Adipocyte (in vitro differentiated cells): ENCODE measurements around the gene RNF167.

Experiments
- DNase-seq: peaks from one replicate; pipeline ENCODE4 v3.0.0-alpha.2; 2015; ENCODE audit warnings: low read depth
- H3K27me3 ChIP-seq: replicated peaks from 2 replicates; pipeline ENCODE4 v1.7.0; 2013; ENCODE audit warnings: mild to moderate bottlenecking, low read length, moderate library complexity; ENCODE audit not compliant: control insufficient read depth, insufficient read depth
- H3K36me3 ChIP-seq: 2 replicates; pipeline ENCODE4 v1.7.0; 2013; ENCODE audit warnings: low read length, mild to moderate bottlenecking, moderate library complexity; ENCODE audit not compliant: control insufficient read depth, insufficient read depth, severe bottlenecking
- H3K4me1 ChIP-seq: 2 replicates; pipeline ENCODE4 v1.7.0; 2013; ENCODE audit warnings: mild to moderate bottlenecking, low read length, moderate library complexity; ENCODE audit not compliant: control insufficient read depth, insufficient read depth
- H3K4me3 ChIP-seq: 2 replicates; pipeline ENCODE4 v1.7.0; 2013; ENCODE audit warnings: mild to moderate bottlenecking, low read length, moderate library complexity
- H3K9ac ChIP-seq: 2 replicates; pipeline ENCODE4 v1.7.0; 2013; ENCODE audit warnings: mild to moderate bottlenecking, low read length, moderate library complexity
- H3K9me3 ChIP-seq: 2 replicates; pipeline ENCODE4 v1.7.0; 2013; ENCODE audit warnings: mild to moderate bottlenecking, low read length, moderate library complexity; ENCODE audit not compliant: control insufficient read depth

Gene RNF167

GRCh38 chr17:4965311-4965986 is 25.4 kb downstream of the RNF167 start:
- Histone ChIP-seq H3K9ac (no peak overlapping the region), H3K27me3 (no peaks in the 10 kb centered on the region), H3K4me3 (no peak overlapping the region), H3K4me1 (peaks cover 31% of the 10 kb centered on the region), H3K9me3 (no peaks in the 10 kb centered on the region), H3K36me3 (peaks cover 11% of the 10 kb centered on the region)
- no peak for DNase-seq

GRCh38 chr17:4966844-4967538 is 26.9 kb downstream of the RNF167 start:
- H3K4me3 ChIP-seq = peak overlapping the region; percentile 89
- H3K4me1 ChIP-seq = peaks cover 38% of the 10 kb centered on the region
- peaks cover 15% of the 10 kb centered on the region for H3K36me3 ChIP-seq
- DNase-seq = peak; percentile 99
- H3K9ac ChIP-seq = peak overlapping the region; percentile 100
- H3K27me3 ChIP-seq = no peaks in the 10 kb centered on the region
- H3K9me3 ChIP-seq = no peaks in the 10 kb centered on the region

- H3K9me3 ChIP-seq = no peaks in the 10 kb centered on the region
- H3K27me3 ChIP-seq = no peaks in the 10 kb centered on the region
- peaks cover 38% of the 10 kb centered on the region for H3K4me1 ChIP-seq
- H3K4me3 ChIP-seq = peak within 1 kb of the TSS; percentile 89
- peak; percentile 98 for DNase-seq
- H3K9ac ChIP-seq = peak within 1 kb of the TSS; percentile 100
- peaks cover 23% of the 10 kb centered on the region for H3K36me3 ChIP-seq
Observed at GRCh38 chr17:4967539-4968485, 27.7 kb downstream of the RNF167 start, which contains the start of gene SPAG7. SPAG7 (minus strand) TSS chr17:4967817; CDS start chr17:4967804, 13 bp downstream.

GRCh38 chr17:4968486-4969046 is 28.5 kb downstream of the RNF167 start:
- no peaks in the 10 kb centered on the region for H3K9me3 ChIP-seq
- peak overlapping the region; percentile 89 for H3K4me3 ChIP-seq
- no peaks in the 10 kb centered on the region for H3K27me3 ChIP-seq
- DNase-seq = peak; percentile 59
- H3K4me1 ChIP-seq = peaks cover 38% of the 10 kb centered on the region
- H3K36me3 ChIP-seq = peaks cover 27% of the 10 kb centered on the region
- peak overlapping the region; percentile 100 for H3K9ac ChIP-seq

- H3K9ac ChIP-seq = peak overlapping the region; percentile 100
- H3K9me3 ChIP-seq = no peaks in the 10 kb centered on the region
- no peaks in the 10 kb centered on the region for H3K27me3 ChIP-seq
- peak overlapping the region; percentile 89 for H3K4me3 ChIP-seq
- peaks cover 38% of the 10 kb centered on the region for H3K4me1 ChIP-seq
- peaks cover 33% of the 10 kb centered on the region for H3K36me3 ChIP-seq
- peak; percentile 96 for DNase-seq
Observed at GRCh38 chr17:4969047-4969550, 29.0 kb downstream of the RNF167 start.

- H3K9me3 ChIP-seq = no peaks in the 10 kb centered on the region
- peak; percentile 58 for DNase-seq
- peak overlapping the region; percentile 89 for H3K4me3 ChIP-seq
- H3K4me1 ChIP-seq = peaks cover 38% of the 10 kb centered on the region
- H3K9ac ChIP-seq = peak overlapping the region; percentile 100
- H3K36me3 ChIP-seq = peaks cover 37% of the 10 kb centered on the region
- no peaks in the 10 kb centered on the region for H3K27me3 ChIP-seq
Observed at GRCh38 chr17:4969551-4970173, 29.6 kb downstream of the RNF167 start.

- Histone ChIP-seq H3K4me1 (peaks cover 38% of the 10 kb centered on the region), H3K36me3 (peaks cover 36% of the 10 kb centered on the region), H3K9ac (peak overlapping the region; percentile 100), H3K4me3 (peak overlapping the region; percentile 89), H3K9me3 (no peaks in the 10 kb centered on the region), H3K27me3 (no peaks in the 10 kb centered on the region)
- DNase-seq = no peak
Observed at GRCh38 chr17:4970273-4970672, 30.2 kb downstream of the RNF167 start.

- H3K4me3 ChIP-seq = no peak overlapping the region
- peaks cover 29% of the 10 kb centered on the region for H3K4me1 ChIP-seq
- H3K9ac ChIP-seq = peak overlapping the region; percentile 59
- H3K36me3 ChIP-seq = peaks cover 41% of the 10 kb centered on the region
- H3K9me3 ChIP-seq = no peaks in the 10 kb centered on the region
- no peak for DNase-seq
- H3K27me3 ChIP-seq = no peaks in the 10 kb centered on the region
Observed at GRCh38 chr17:4971826-4972225, 31.8 kb downstream of the RNF167 start.

- peak overlapping the region; percentile 59 for H3K9ac ChIP-seq
- H3K27me3 ChIP-seq = no peaks in the 10 kb centered on the region
- H3K4me1 ChIP-seq = peaks cover 28% of the 10 kb centered on the region
- no peak overlapping the region for H3K4me3 ChIP-seq
- no peak for DNase-seq
- no peaks in the 10 kb centered on the region for H3K9me3 ChIP-seq
- H3K36me3 ChIP-seq = peaks cover 46% of the 10 kb centered on the region
Observed at GRCh38 chr17:4972322-4972721, 32.3 kb downstream of the RNF167 start.

- Histone ChIP-seq H3K36me3 (peaks cover 50% of the 10 kb centered on the region), H3K4me1 (peaks cover 28% of the 10 kb centered on the region), H3K9ac (no peak overlapping the region), H3K4me3 (no peak overlapping the region), H3K9me3 (no peaks in the 10 kb centered on the region), H3K27me3 (no peaks in the 10 kb centered on the region)
- no peak for DNase-seq
Observed at GRCh38 chr17:4972752-4973151, 32.7 kb downstream of the RNF167 start.
